Ovary (tissue), 9 donors: ENCODE measurements around the gene LEMD2. TPM values are rescaled to one million over a fixed set of nuclear protein-coding genes. Genes with fewer than 3 reads are reported as not detected.
A peak's percentile ranks its signal among the peaks of the same experiment; 100 is the strongest.

Source experiments
- DNase-seq, 5 donors: peaks; one replicate each; pipeline ENCODE4 v3.0.0-alpha.2; 2019 to 2020
- H3K27ac ChIP-seq, 2 donors: fragments of 200-600 bp; one replicate each; pipeline versions ENCODE4 v1.5.1 to v1.8.0; 2019 to 2022
- H3K27me3 ChIP-seq: fragments of 200-600 bp; one replicate; pipeline ENCODE4 v1.8.0; 2022
- H3K36me3 ChIP-seq: fragments of 200-600 bp; sonication (generic); one replicate; pipeline ENCODE4 v1.5.1; 2019
- H3K4me1 ChIP-seq: one replicate; pipeline ENCODE4 v1.8.1; 2013; ENCODE audit warnings: mild to moderate bottlenecking, moderate library complexity; ENCODE audit not compliant: insufficient read depth
- H3K4me3 ChIP-seq: fragments of 200-600 bp; sonication (generic); one replicate; pipeline ENCODE4 v1.5.1; 2017
- H3K9me3 ChIP-seq, 2 donors: fragments of 200-600 bp in 1 of 2; sonication (generic) in 1 of 2; one replicate each; pipeline versions ENCODE4 v1.5.1 to v1.8.1; 2013 to 2019; ENCODE audit warnings: mild to moderate bottlenecking in 1 of 2, moderate library complexity in 1 of 2
- EP300 ChIP-seq: sonication (generic); formaldehyde crosslinking; IDR thresholded peaks from one replicate; pipeline ENCODE4 v1.6.1; 2017; ENCODE audit warnings: antibody characterized with exemption
- POLR2A ChIP-seq: fragments of 450-650 bp; IDR thresholded peaks from one replicate; pipeline ENCODE4 v1.6.1; 2017; ENCODE audit warnings: antibody characterized with exemption, mild to moderate bottlenecking, moderate library complexity
- WGBS, 3 donors: extraction: QIAGEN DNeasy Blood & Tissue Kit in 1 of 3; methylation state at CpG; one replicate each; pipeline versions ENCODE4 v1.1.5 to v1.1.7; 2013 to 2017; 5-methylcytosine and 5-hydroxymethylcytosine counted together
- intact Hi-C, 4 donors: fragments of 100-400 bp; cut with DNase I; formaldehyde crosslinking; loops; one replicate each; pipeline versions ENCODE4 v1.11.0 to v1.15.1; 2022 to 2023
- polyA plus RNA-seq, 2 donors: library from polyadenylated mRNA; stranded (reverse); fragments of 200-250 nt in 1 of 2; fragments of 350-450 nt in 1 of 2; fragmentation: Illumina TruSeq in 1 of 2; extraction: RNeasy Lipid Tissue Mini Kit (QIAGEN cat#74804) in 1 of 2; gene quantifications; one replicate each; pipeline ENCODE4 v1.2.3, GENCODE V29; 2013 to 2014
- total RNA-seq, 7 donors: library from RNA; depleted of rRNA in 2 of 7; stranded (reverse); fragments of >200 nt in 2 of 7; fragmentation: NEBNext Ultra II Directional in 3 of 7; extraction: Animal tissue kit (Norgen Biotek cat#: 25700) in 3 of 7; gene quantifications; one replicate each; pipeline versions ENCODE4 v1.1.0 to v1.2.4, GENCODE V29; 2016 to 2023
- TF ChIP-seq, protein P1 (sequence below), 3 donors: fragments of 450-650 bp in 2 of 3; fragments of 200-600 bp in 1 of 3; IDR thresholded peaks; one replicate each; pipeline versions ENCODE4 v1.5.1 to v1.8.0; 2016 to 2022; ENCODE audit warnings: antibody characterized with exemption in 3 of 3, mild to moderate bottlenecking in 1 of 3
- donor health status: DM: no; HTN: no; CAD: no; lungs with moderate emphysema.
- donor health status: DM: no; HTN: no; CAD: no.
- donor health status: Bipolar disorder and iron deficiency.
- donor health status: DM: yes; HTN: yes; CAD: no.
- donor health status: DM: no; HTN: no; CAD: no.
- donor health status: DM: yes; HTN: yes; CAD: no.

Gene LEMD2
- total and polyA plus RNA-seq, 9 donors: 41.7 to 66.8 (median 56.7) TPM

DNA sequence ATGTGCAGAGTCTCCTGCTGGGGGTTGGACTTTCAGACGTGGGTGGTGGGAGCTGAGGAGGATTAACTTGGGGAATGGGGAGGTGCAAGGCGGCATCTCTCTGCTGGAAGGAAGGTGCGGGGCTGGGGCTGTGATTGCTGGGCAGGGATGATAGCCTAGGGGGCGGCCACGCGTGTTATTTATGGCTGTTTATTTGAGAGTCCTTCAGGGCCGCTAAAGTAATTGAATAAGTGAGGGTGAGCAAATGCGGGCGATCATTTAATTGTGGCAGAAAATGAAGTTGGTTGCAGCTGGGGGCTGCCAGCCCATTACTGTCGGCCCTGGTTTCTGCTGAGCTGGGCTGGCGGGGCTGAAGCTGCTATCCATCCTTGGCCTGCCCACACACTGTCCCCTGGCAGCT lies 34.7 kb downstream of the LEMD2 start:
- TF ChIP-seq POLR2A (no peak), EP300 (no peak)
- TF ChIP-seq, protein P1, sequence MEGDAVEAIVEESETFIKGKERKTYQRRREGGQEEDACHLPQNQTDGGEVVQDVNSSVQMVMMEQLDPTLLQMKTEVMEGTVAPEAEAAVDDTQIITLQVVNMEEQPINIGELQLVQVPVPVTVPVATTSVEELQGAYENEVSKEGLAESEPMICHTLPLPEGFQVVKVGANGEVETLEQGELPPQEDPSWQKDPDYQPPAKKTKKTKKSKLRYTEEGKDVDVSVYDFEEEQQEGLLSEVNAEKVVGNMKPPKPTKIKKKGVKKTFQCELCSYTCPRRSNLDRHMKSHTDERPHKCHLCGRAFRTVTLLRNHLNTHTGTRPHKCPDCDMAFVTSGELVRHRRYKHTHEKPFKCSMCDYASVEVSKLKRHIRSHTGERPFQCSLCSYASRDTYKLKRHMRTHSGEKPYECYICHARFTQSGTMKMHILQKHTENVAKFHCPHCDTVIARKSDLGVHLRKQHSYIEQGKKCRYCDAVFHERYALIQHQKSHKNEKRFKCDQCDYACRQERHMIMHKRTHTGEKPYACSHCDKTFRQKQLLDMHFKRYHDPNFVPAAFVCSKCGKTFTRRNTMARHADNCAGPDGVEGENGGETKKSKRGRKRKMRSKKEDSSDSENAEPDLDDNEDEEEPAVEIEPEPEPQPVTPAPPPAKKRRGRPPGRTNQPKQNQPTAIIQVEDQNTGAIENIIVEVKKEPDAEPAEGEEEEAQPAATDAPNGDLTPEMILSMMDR (IDR thresholded peaks at IDR 0.05): no peak
- no peaks in the 10 kb centered on the region for H3K36me3 ChIP-seq
- 82 to 83% (median 83%) methylated on average over 11 of the region's 11 CpGs for WGBS, 3 donors
- H3K27ac ChIP-seq: no peak overlapping the region
- no peak for DNase-seq
- intact Hi-C loops: loop anchor here in 1 of 4 donors (10.0 kb wide), 1 partner anchor 169 kb away; the partner anchor contains the start of gene BAK1
- H3K27me3 ChIP-seq: no peaks in the 10 kb centered on the region
- H3K4me1 ChIP-seq: no peaks in the 10 kb centered on the region
- no peak overlapping the region for H3K4me3 ChIP-seq
- no peaks in the 10 kb centered on the region for H3K9me3 ChIP-seq

DNA sequence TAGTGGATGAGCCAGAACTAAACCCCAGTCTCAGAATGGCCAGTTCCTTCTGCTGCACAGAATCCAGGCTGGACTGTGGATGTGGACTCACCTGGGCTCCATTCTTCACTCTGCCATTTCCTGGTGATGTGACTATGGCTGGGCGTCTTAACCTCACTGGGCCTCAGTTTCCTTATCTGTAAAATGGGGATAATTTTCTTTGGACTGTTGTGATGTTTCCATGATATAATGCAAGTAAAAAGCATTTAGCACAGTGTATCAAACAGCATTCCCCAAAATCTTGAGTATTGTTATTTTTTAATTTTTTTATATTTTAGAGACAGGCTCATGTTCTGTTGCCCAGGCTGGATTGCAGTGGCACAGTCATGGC lies 36.3 kb downstream of the LEMD2 start:
- H3K9me3 ChIP-seq: no peaks in the 10 kb centered on the region
- DNase-seq: no peak
- 93 to 97% (median 97%) methylated on average over 1 of the region's 1 CpG for WGBS, 3 donors
- TF ChIP-seq, protein P1 (IDR thresholded peaks at IDR 0.05): no peak
- no peak for TF ChIP-seq EP300
- no peak for TF ChIP-seq POLR2A
- H3K27ac ChIP-seq: no peak overlapping the region
- no peak overlapping the region for H3K4me3 ChIP-seq
- H3K27me3 ChIP-seq: no peaks in the 10 kb centered on the region
- no peaks in the 10 kb centered on the region for H3K36me3 ChIP-seq
- H3K4me1 ChIP-seq: no peaks in the 10 kb centered on the region
- intact Hi-C loops: loop anchor here in 1 of 4 donors (10.0 kb wide), 1 partner anchor 168 kb away; the partner anchor contains the start of gene BAK1

GRCh38 chr6:33751771-33752645 lies 36.9 kb downstream of the LEMD2 start:
- no peak for DNase-seq
- Histone ChIP-seq H3K9me3 (no peaks in the 10 kb centered on the region), H3K36me3 (no peaks in the 10 kb centered on the region), H3K27me3 (no peaks in the 10 kb centered on the region), H3K27ac (no peak overlapping the region), H3K4me3 (no peak overlapping the region), H3K4me1 (no peaks in the 10 kb centered on the region)
- TF ChIP-seq EP300: no peak
- no peak for TF ChIP-seq POLR2A
- TF ChIP-seq, protein P1 (IDR thresholded peaks at IDR 0.05): no peak
- WGBS, 3 donors: 74 to 85% (median 83%) methylated on average over 15 of the region's 15 CpGs
- intact Hi-C loops: loop anchor here in 1 of 4 donors (10.0 kb wide), 1 partner anchor 167 kb away; the partner anchor contains the start of gene BAK1

DNA sequence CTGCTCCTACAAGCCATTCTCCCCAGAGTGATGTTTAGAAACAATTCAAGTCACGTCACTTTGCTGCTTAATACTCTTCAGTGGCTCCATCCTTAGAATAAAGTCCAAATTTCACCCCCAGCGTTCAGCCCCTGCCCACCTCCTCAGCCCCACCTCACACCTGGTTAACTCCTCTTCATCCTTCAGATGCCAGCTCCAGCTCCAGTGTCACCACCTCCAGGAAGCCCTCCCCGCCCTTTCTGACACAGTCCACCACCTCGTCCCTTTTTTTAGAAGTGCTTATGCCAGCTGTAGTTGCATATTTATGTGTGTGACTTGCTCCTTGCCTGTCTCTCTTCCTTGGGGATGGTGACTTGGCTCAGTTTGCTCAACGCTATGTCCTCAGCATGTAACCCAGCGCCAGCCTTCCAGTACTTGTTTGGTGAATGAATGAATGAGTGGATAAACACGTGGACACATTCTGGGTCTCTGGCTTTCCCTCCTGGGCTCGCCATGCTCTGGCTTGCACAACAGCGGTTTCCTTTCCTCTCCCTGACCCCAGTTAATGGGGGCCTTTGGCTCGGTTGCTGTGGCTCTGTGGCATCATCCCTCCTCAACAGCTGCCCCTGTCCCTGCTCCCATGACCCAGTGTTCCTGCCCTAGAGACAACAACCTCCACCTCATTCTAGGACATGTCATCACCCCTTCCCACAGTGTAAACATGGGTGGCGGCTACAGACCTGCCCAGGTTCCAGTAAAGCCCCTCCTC lies 38.5 kb downstream of the LEMD2 start:
- DNase-seq: peak in 2 of 5 donors; percentile 37 to 68
- no peak overlapping the region for H3K27ac ChIP-seq
- WGBS, 3 donors: 54 to 73% (median 60%) methylated on average over 11 of the region's 11 CpGs
- TF ChIP-seq POLR2A (no peak), EP300 (no peak)
- TF ChIP-seq, protein P1 (IDR thresholded peaks at IDR 0.05): no peak
- no peaks in the 10 kb centered on the region for H3K27me3 ChIP-seq
- H3K4me1 ChIP-seq: no peaks in the 10 kb centered on the region
- intact Hi-C loops: loop anchor here in 1 of 4 donors (10.0 kb wide), 1 partner anchor 166 kb away; the partner anchor contains the start of gene BAK1
- no peaks in the 10 kb centered on the region for H3K36me3 ChIP-seq
- no peak overlapping the region for H3K4me3 ChIP-seq
- H3K9me3 ChIP-seq: no peaks in the 10 kb centered on the region
